HepG2 (cell line): ENCODE data around the gene FAM221B.

ENCODE experiments used
- AKNA ChIP-seq: sonication (generic); formaldehyde crosslinking; IDR thresholded peaks from 2 replicates; pipeline ENCODE4 v1.4.0; 2020; ENCODE audit warnings: missing genetic modification reagents, borderline replicate concordance
- POLR2A ChIP-seq, 2 experiments: IDR thresholded peaks; 2 replicates each; pipeline ENCODE4 v1.6.1; 2011; ENCODE audit warnings: low read depth in 2 of 2, low read length in 2 of 2, mild to moderate bottlenecking in 1 of 2, moderate library complexity in 1 of 2; ENCODE audit not compliant: insufficient read depth in 1 of 2

DNA sequence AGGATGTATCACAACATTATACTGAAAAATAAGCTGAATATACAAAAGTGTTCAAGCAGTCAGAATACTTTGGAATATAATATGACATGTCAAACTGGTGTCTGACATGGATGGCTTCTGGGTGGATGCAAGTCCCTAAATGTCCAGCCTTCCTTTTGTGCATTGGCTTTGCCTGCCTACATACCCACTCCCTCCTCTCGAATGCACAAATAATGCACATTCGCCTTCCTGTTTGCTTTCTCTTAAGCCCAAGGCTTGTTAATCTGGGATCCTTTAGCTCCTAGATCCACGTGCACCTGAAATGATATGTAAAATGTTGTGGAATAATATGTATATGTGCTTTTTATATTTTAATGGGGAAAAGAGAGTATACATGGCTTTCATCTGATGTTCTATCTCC is 50.0 kb downstream of the FAM221B start:
- TF ChIP-seq AKNA, result no peak
- TF ChIP-seq POLR2A (IDR thresholded peaks at IDR 0.05; ENCODE audit: insufficient read depth in 1 of 2, low read depth in 2 of 2, low read length in 2 of 2), result no peak
